GM21737 (cell line): ENCODE results near the gene ATG9B.
"Not testable (repeated sequence)": the region's sequence is repeated elsewhere in the genome, so short reads cannot be mapped to it uniquely, and the experiment has no call there.

ENCODE experiments used
- ATAC-seq: cut with Tn5 transposase; IDR thresholded peaks from one replicate; pipeline ENCODE4 v1.9.1; 2021; ENCODE audit warnings: mild to moderate bottlenecking, moderate library complexity; ENCODE audit not compliant: unreplicated experiment

ATG9B gene

GRCh38 chr7:151039850-151040548 is 15.7 kb upstream of the ATG9B start:
- no peak for ATAC-seq

DNA sequence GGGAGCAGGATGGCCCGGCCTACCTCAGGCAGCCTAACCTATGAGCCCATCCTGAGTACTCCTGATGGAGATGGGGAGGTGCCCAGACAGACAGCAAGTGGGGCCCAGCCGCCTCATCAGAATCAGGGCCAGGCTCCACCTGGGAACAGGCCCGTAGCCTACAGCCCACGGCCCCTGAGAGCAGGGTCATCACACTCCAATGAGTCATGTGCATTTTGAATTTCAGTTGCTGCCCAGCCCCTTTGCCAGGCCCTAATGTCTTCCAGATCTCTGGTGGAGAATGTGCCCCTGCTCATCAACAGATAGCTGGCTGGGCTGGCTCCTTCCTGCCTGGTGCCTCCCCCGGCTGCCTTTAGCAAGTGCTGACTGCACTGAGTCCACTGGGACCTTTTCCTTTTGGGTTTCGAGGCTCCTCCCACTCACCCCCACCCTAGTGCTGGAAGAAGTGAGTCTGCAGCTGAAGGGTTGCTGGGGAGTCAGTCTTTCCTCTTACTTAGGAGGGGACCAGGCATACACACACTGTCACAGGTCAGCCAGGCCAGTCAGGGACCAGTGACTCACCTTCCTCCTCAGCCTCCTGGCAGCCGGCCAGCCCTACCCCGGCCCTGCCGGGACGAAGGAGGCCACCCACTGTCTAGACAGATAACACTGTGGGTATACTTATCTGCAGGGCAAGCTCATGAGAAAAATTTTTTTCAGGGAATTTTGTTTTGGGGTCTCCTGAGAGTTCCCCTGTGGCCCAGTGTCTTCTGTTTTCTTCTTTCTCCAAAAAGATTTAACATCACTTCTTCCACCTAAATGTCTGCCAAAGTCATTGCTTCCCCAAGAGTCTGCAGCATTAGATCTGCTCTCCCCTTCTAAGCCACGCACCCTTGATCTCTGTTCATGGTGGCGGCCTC is 14.9 kb upstream of the ATG9B start:
- no peak for ATAC-seq

DNA sequence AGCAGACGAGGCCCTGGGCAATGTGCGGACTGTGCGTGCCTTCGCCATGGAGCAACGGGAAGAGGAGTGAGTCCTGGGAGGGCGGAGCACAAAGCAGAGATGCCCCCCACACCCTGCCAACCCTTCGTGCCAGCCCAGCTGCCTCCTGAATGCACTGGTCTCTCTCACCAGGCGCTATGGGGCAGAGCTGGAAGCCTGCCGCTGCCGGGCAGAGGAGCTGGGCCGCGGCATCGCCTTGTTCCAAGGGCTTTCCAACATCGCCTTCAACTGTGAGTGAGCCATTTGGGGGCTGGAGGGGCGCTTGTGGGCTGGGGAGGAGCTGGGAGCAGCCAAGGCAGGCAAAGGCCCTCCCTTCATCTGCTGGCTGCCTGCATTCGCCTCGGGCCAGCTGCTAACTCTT is 11.6 kb upstream of the ATG9B start:
- ATAC-seq, result no peak

DNA sequence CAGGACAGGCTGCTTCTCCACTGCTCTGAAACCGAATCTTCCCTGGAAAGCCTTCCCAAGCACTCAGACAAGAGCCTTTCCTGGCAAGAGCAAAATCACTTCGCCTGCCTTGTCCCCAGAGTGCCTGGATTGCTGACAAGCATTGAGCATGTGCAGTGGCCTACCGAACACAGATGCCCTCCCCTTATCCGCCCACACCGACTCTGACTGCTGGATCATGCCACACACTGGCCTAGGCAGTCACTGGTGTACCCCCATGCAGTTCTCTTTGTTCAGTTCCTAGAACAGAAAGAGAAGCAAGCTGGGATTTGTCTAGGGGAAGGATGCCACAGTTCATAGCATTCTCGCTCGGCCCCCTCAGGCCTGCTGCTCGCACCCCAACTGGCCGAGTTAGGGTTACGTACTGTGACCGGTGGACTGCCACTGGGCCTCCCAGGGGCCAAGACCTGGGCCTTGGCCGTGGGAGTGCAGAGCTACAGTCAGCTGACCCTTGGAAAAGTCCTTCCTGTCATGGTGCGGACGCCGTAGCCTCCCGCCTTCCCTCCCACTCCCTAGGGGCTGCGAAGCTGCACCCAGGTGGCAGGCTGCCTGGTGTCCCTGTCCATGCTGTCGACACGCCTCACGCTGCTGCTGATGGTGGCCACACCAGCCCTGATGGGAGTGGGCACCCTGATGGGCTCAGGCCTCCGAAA is 10.9 kb upstream of the ATG9B start:
- no peak for ATAC-seq

- no peak for ATAC-seq
Measured at GRCh38 chr7:151034312-151035025, 10.2 kb upstream of the ATG9B start.

DNA sequence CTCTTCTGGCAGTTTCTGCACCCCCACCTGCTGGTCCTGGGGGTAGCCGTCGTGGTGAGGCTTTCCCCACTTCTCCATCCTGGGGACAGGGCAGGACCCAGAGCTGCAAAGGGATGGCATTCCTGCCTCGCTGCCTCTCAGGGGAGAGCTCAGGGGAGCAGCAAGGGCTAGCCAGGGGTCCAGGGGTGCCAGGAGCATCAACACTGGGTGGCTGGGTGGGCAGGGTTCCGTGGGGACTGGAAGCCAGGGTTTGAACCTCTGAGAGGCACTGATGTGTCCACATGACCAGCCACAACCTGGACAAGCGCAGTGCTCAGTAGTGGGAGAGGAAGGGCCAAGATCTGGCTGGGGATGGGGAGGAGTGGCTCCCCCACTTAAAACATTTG is 9.6 kb upstream of the ATG9B start:
- no peak for ATAC-seq

- ATAC-seq, result no peak
Measured at GRCh38 chr7:151032936-151033863, 8.9 kb upstream of the ATG9B start.

DNA sequence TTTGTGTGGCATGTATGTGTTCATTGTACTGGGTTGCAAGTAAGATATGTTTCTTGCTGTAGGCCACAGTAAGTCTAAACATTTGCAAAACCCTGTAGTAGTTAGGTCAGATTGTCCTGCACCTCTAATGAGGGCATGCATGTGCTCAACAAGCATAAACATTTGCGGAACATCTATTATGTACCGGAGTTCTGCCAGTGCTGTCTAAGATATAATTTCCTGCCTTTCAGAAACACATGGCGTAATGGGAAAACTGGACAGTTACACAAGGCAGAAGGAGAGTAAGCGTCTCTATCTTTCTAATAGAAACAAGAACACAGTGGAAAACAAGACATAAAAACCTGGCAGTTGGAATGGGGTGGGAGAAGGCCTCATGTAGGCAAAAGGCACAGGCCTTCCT is 6.7 kb upstream of the ATG9B start:
- no peak for ATAC-seq

GRCh38 chr7:151028948-151029501 is 4.7 kb upstream of the ATG9B start:
- ATAC-seq, result no peak

DNA sequence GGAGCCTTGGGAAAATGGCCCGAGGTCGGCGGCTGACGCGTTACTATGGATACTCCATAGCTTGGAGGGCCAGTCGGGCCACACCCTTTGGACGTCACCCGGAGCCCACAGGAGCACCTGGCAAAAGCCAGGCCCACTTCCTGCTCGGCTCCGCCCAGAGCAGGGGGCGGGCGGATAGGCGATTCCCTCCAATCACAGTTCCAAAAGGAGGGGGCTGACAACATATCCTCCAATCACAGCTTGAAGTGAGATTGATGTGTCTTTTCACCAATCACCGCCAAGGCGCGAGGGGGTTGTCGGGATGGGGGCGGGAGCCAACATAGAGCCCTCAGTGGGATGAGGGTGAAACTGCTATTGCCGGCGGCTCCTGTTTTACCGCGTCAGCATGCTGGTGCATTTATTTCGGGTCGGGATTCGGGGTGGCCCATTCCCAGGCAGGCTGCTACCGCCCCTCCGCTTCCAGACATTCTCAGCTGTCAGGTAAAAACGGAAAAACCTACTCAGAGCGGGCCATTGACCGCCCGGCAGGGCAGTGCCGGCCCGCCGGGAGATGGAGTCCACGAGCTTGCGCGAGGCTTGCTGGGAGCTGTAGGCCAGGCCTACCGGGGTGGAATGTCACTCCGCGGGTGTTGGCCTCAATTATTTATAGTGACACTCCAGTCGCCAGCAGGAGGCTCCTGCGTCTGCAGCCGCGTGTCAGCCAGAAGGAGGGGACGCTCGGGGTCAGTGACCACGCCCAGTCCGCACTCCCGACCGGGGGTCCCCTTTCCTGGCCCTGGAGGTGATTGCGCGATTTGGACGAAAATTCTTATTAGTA is 4.0 kb upstream of the ATG9B start, which contains the start of gene ABCB8:
Gene ABCB8 (plus strand): TSS at position 320 of the 817 bp plus-strand sequence. CDS start 66 bp downstream, at position 386.
- peak; percentile 97 for ATAC-seq

DNA sequence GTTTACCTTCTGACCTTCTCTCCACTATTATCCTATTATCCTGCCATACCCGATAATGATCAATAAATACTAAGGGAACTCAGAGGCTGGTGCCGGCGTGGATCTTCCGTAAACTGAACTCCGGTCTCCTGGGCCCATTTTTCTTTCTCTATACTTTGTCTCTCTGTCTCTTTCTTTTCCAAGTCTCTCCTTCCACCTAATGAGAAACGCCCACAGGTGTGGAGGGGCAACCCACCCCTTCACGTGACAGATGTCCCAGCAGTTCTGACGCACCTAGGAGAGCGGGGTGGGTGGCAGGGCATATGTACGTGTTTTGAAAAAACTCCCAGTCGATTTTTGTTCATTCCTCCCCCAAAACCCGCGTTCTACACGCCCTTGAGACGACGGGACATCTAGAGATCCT is 3.4 kb upstream of the ATG9B start:
- not testable (repeated sequence) for ATAC-seq

- ATAC-seq, result not testable (repeated sequence)
Measured at GRCh38 chr7:151026771-151027727, 2.8 kb upstream of the ATG9B start.

- no peak for ATAC-seq
Measured at GRCh38 chr7:151025924-151026671, 1.8 kb upstream of the ATG9B start.

GRCh38 chr7:151023232-151023631 is 1.1 kb downstream of the ATG9B start:
- ATAC-seq, result no peak

GRCh38 chr7:151020231-151020630 is 4.1 kb downstream of the ATG9B start:
- no peak for ATAC-seq

DNA sequence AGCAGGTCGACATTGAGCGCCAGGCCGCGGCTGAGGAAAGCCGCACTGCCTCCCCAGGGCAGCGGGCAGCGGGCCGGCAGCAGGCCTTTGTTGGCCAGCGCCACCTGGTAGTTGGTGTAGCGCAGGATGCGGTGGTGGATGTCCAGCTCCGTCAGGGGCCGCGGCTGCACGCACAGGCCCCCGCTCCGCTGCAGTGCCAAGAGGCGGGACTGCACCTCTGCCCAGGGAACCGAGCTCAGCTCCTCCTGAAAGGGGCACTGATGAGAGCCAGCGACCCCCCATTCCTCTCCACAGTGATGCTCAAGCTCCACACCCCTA is 5.2 kb downstream of the ATG9B start:
- ATAC-seq, result no peak
